Vagina (tissue), 2 donors: ENCODE results near the gene FGFBP2. TPM values are rescaled to one million over a fixed set of nuclear protein-coding genes. Genes with fewer than 3 reads are reported as not detected.
A peak's percentile ranks its signal among the peaks of the same experiment; 100 is the strongest.

Experiments used
- DNase-seq, 2 donors: peaks; one replicate each; pipeline ENCODE4 v3.0.0-alpha.2; 2017; ENCODE audit errors: extremely low spot score in 2 of 2
- H3K27ac ChIP-seq: fragments of 200-600 bp; sonication (generic); one replicate; pipeline ENCODE4 v1.5.1; 2019
- H3K27me3 ChIP-seq: fragments of 200-600 bp; sonication (generic); one replicate; pipeline ENCODE4 v1.5.1; 2019
- H3K36me3 ChIP-seq, 2 donors: fragments of 200-600 bp; sonication (generic); one replicate each; pipeline ENCODE4 v1.5.1; 2017 to 2019
- H3K4me1 ChIP-seq: fragments of 200-600 bp; sonication (generic); one replicate; pipeline ENCODE4 v1.5.1; 2019
- H3K4me3 ChIP-seq, 2 donors: fragments of 200-600 bp; sonication (generic); 1 replicate in 1 of 2; 2 replicates in 1 of 2; pipeline ENCODE4 v1.5.1; 2016 to 2019
- H3K9me3 ChIP-seq: fragments of 200-600 bp; sonication (generic); one replicate; pipeline ENCODE4 v1.5.1; 2019
- POLR2A ChIP-seq, 2 donors: fragments of 450-650 bp; IDR thresholded peaks; one replicate each; pipeline ENCODE4 v1.6.1; 2017; ENCODE audit warnings: antibody characterized with exemption in 2 of 2, mild to moderate bottlenecking in 2 of 2, moderate library complexity in 2 of 2
- POLR2AphosphoS5 ChIP-seq, 2 donors: sonication (generic); formaldehyde crosslinking; IDR thresholded peaks; one replicate each; pipeline ENCODE4 v1.9.0; 2017; ENCODE audit warnings: antibody characterized with exemption in 2 of 2, mild to moderate bottlenecking in 2 of 2, low read depth in 1 of 2; ENCODE audit not compliant: insufficient read depth in 1 of 2
- intact Hi-C: fragments of 100-400 bp; cut with DNase I; formaldehyde crosslinking; loops from one replicate; pipeline ENCODE4 v1.15.1; 2023
- total RNA-seq: library from RNA; depleted of rRNA; stranded (reverse); fragments of >200 nt; gene quantifications from one replicate; pipeline ENCODE4 v1.2.3, GENCODE V29; 2016
- TF ChIP-seq, protein P1 (sequence below), 3 experiments: fragments of 450-650 bp in 2 of 3; fragments of 200-600 bp in 1 of 3; sonication (generic) in 1 of 3; IDR thresholded peaks; one replicate each; pipeline ENCODE4 v1.5.1; 2017 to 2019; ENCODE audit warnings: antibody characterized with exemption in 3 of 3, mild to moderate bottlenecking in 2 of 3, moderate library complexity in 2 of 3

Gene FGFBP2
- total RNA-seq, 1 donor from 2014 or later: 2.9 TPM

DNA sequence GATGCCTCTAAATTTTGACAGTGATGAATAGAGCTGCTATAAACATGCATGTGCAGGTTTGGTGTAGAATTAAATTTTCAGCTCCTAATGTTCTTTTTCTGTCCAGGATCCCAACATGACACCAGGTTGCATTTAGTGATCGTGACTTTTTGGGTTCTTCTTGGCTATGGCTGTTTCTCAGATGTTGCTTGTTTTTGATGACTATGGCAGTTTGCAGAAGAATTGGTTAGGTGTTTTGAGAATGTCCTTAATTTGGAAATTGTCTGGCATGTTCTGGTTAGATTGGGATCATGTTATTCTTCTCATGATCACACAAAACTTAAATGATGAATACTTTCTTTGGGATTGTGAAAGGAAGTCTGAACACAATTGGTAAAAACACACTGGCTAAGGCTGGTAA is 20.7 kb downstream of the FGFBP2 start:
- TF ChIP-seq, protein P1, sequence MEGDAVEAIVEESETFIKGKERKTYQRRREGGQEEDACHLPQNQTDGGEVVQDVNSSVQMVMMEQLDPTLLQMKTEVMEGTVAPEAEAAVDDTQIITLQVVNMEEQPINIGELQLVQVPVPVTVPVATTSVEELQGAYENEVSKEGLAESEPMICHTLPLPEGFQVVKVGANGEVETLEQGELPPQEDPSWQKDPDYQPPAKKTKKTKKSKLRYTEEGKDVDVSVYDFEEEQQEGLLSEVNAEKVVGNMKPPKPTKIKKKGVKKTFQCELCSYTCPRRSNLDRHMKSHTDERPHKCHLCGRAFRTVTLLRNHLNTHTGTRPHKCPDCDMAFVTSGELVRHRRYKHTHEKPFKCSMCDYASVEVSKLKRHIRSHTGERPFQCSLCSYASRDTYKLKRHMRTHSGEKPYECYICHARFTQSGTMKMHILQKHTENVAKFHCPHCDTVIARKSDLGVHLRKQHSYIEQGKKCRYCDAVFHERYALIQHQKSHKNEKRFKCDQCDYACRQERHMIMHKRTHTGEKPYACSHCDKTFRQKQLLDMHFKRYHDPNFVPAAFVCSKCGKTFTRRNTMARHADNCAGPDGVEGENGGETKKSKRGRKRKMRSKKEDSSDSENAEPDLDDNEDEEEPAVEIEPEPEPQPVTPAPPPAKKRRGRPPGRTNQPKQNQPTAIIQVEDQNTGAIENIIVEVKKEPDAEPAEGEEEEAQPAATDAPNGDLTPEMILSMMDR (IDR thresholded peaks at IDR 0.05): no peak
- no peak for TF ChIP-seq POLR2AphosphoS5 (IDR thresholded peaks at IDR 0.05; ENCODE audit: insufficient read depth in 1 of 2, low read depth in 1 of 2)
- no peak for TF ChIP-seq POLR2A (IDR thresholded peaks at IDR 0.05)
- H3K27ac ChIP-seq: no peak overlapping the region
- no peaks in the 10 kb centered on the region for H3K27me3 ChIP-seq
- H3K36me3 ChIP-seq: no peaks in the 10 kb centered on the region
- no peak for DNase-seq
- no peak overlapping the region for H3K4me3 ChIP-seq
- no peaks in the 10 kb centered on the region for H3K4me1 ChIP-seq
- H3K9me3 ChIP-seq: no peaks in the 10 kb centered on the region
- intact Hi-C loops: no loop called here

DNA sequence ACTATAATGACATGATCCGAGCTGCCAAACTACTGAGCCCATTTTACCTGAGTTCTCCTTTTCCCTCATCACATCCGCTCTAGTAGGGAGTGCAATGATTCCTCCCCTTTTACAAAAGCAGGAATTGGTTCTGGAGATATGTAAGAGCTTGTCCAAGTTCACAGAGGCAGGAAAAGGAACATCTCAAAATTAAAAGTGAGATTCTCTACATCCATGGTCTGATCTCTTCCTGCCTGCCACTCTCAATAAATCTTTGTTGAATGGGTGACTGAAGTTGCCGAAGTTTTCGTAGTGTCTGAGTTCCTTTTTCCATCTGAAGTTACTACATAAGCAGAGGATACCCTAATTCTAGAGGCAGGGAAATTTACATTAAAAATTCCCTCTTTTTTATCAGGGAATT is 24.3 kb downstream of the FGFBP2 start, which contains the start of gene FGFBP1:
FGFBP1 (minus strand) TSS at position 101 of the 400 bp plus-strand sequence. CDS start 2,108 bp downstream, outside the sequence.
- Histone ChIP-seq H3K27me3 (no peaks in the 10 kb centered on the region), H3K27ac (peak within 1 kb of the TSS; percentile 29), H3K36me3 (no peaks in the 10 kb centered on the region), H3K9me3 (no peaks in the 10 kb centered on the region), H3K4me3 (peak within 1 kb of the TSS in 1 of 2 donors; percentile 26), H3K4me1 (peaks cover 4% of the 10 kb centered on the region)
- intact Hi-C loops: no loop called here
- no peak for DNase-seq
- TF ChIP-seq POLR2AphosphoS5 (IDR thresholded peaks at IDR 0.05; ENCODE audit: insufficient read depth in 1 of 2, low read depth in 1 of 2) (no peak), POLR2A (IDR thresholded peaks at IDR 0.05) (no peak)
- TF ChIP-seq, protein P1 (IDR thresholded peaks at IDR 0.05): no peak

DNA sequence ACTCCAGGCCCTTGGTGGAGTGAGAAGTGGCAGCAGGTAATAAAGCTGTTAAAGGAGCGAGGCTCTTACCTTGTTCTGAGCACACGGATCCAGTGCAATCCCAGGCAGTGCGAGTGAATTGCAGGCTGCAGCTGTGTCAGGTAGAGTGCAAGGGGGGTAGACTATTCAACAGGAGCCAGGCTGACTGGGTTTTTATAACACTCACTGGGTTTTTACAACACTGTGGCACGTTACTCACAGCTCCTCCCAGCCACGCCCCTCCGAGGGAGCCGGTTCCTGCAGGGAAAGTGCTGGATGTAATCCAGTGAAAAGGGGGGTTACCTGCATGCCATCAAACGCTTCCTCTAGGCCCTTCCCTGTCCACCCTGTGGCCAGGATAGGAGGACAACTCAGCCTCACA is 24.8 kb downstream of the FGFBP2 start:
- Histone ChIP-seq H3K27me3 (no peaks in the 10 kb centered on the region), H3K36me3 (no peaks in the 10 kb centered on the region), H3K27ac (peak overlapping the region; percentile 29), H3K9me3 (no peaks in the 10 kb centered on the region), H3K4me1 (peaks cover 4% of the 10 kb centered on the region), H3K4me3 (peak overlapping the region in 1 of 2 donors; percentile 26)
- no peak for DNase-seq
- intact Hi-C loops: no loop called here
- TF ChIP-seq POLR2AphosphoS5 (IDR thresholded peaks at IDR 0.05; ENCODE audit: insufficient read depth in 1 of 2, low read depth in 1 of 2) (peak in 1 of 2 donors; percentile 32), POLR2A (IDR thresholded peaks at IDR 0.05) (no peak)
- TF ChIP-seq, protein P1 (IDR thresholded peaks at IDR 0.05): no peak

DNA sequence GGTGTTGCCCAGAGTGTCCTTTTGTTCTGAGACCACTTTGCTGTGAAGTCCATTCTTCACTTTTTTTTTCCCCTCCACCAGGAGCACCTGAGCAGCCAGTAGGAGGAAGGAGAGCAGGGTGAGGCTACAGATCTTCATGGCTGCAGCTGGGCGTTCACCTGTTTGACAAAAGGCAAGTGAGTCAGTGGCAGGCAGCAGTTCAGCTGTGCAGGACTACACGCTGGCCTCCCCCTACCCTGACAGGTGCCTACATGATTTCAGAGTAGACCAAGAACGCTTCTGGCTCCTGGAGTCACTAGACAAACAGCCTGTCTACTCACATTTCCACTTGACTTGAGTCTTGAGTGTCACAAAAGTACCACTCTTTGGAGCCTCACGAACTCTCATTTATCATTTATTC is 26.5 kb downstream of the FGFBP2 start:
- Histone ChIP-seq H3K4me1 (peaks cover 4% of the 10 kb centered on the region), H3K9me3 (no peaks in the 10 kb centered on the region), H3K4me3 (peak overlapping the region in 1 of 2 donors; percentile 11), H3K27me3 (no peaks in the 10 kb centered on the region), H3K27ac (no peak overlapping the region), H3K36me3 (no peaks in the 10 kb centered on the region)
- intact Hi-C loops: no loop called here
- no peak for TF ChIP-seq POLR2A (IDR thresholded peaks at IDR 0.05)
- no peak for TF ChIP-seq POLR2AphosphoS5 (IDR thresholded peaks at IDR 0.05; ENCODE audit: insufficient read depth in 1 of 2, low read depth in 1 of 2)
- TF ChIP-seq, protein P1 (IDR thresholded peaks at IDR 0.05): no peak
- no peak for DNase-seq

DNA sequence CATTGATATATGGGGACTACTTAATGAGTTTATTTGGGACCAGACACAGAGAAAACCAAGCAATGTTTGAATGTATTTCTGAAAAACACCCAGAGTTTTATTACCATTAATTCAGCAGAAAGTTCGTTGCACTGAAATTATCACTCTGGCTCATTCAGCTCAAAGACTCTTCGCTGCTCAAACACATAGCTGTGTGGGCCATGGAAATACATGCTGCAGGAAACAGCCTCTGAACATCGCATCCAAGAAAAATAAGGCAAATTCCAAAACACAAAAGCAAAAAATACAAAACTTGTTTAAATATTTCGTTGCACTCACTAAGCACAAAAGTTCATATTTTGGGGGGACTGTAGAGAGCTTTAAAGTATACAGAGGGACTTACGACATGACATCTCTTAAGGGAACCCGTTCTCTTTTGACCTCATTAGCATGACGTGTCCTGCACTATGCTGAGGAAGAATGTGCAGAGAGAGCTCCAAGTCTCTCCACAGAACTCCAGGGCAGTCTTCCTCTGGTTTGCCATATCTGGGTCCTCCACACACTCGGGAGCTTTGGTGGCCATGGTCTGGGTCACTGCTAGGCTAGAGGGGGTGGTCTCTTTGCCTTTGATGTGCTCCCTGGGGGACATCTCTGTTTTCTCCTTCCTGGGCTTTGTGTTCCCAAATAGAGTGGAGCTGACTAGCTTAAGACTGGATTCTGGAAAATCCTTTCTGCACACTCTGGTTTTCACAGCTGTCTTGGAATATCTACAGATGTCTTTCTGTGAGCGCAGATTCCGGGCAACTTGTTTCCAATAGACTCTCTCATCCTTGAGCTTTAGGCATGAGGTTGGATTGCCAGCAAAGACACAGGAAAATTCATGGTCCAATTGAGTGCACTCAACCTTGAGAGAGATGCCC is 27.2 kb downstream of the FGFBP2 start:
- no peak for DNase-seq
- Histone ChIP-seq H3K4me1 (peaks cover 4% of the 10 kb centered on the region), H3K9me3 (no peaks in the 10 kb centered on the region), H3K4me3 (no peak overlapping the region), H3K27me3 (no peaks in the 10 kb centered on the region), H3K27ac (no peak overlapping the region), H3K36me3 (no peaks in the 10 kb centered on the region)
- no peak for TF ChIP-seq POLR2A (IDR thresholded peaks at IDR 0.05)
- intact Hi-C loops: no loop called here
